Measurements from ENCODE around the gene TRIM27. TPM values are rescaled to one million over a fixed set of nuclear protein-coding genes. Genes with fewer than 3 reads are reported as not detected.
"Not testable (repeated sequence)": the region's sequence is repeated elsewhere in the genome, so short reads cannot be mapped to it uniquely, and the experiment has no call there.

Gene TRIM27
- total and polyA plus RNA-seq, 10 donors: 45.2 to 92.0 (median 64.3) TPM

- intact Hi-C loops (cut with DNase I; ENCODE audit: low total_unique reads): no loop called here
- DNase-seq: no peak
Observed at GRCh38 chr6:28953585-28954258, 29.9 kb upstream of the TRIM27 start.

GRCh38 chr6:28953039-28953584, 29.3 kb upstream of the TRIM27 start:
- peak overlapping the region in 4 of 8 donors; percentile 2 to 59 (median 24) for H3K4me3 ChIP-seq
- TF ChIP-seq POLR2A (IDR thresholded peaks at IDR 0.05): no peak
- TF ChIP-seq POLR2AphosphoS5 (IDR thresholded peaks at IDR 0.05): no peak
- no peak for TF ChIP-seq CTCF (IDR thresholded peaks at IDR 0.05 in 8 of 11, conservative IDR thresholded peaks at IDR 0.05 in 3 of 11)
- 19 to 29% (median 20%) methylated on average over 13 of the region's 13 CpGs for WGBS, 5 donors
- no peaks in the 10 kb centered on the region for H3K36me3 ChIP-seq
- H3K27ac ChIP-seq: no peak overlapping the region
- H3K27me3 ChIP-seq (replicated peaks in 1 of 7): peaks cover 0 to 48% (median 15%) of the 10 kb centered on the region in 7 donors
- intact Hi-C loops (cut with DNase I; ENCODE audit: low total_unique reads): no loop called here
- peaks cover 0 to 15% (median 11%) of the 10 kb centered on the region in 6 donors for H3K4me1 ChIP-seq
- no peak for DNase-seq
- no peaks in the 10 kb centered on the region for H3K9me3 ChIP-seq

More at GRCh38 chr6:28953585-28954258, 29.9 kb upstream of the TRIM27 start:
- H3K4me3 ChIP-seq: peak overlapping the region in 4 of 8 donors; percentile 2 to 59 (median 24)
- no peaks in the 10 kb centered on the region for H3K36me3 ChIP-seq
- peaks cover 0 to 49% (median 15%) of the 10 kb centered on the region in 7 donors for H3K27me3 ChIP-seq (replicated peaks in 1 of 7)
- WGBS, 5 donors: 4 to 10% (median 8%) methylated on average over 22 of the region's 22 CpGs
- TF ChIP-seq POLR2A (IDR thresholded peaks at IDR 0.05) (no peak), POLR2AphosphoS5 (IDR thresholded peaks at IDR 0.05) (no peak), CTCF (IDR thresholded peaks at IDR 0.05 in 8 of 11, conservative IDR thresholded peaks at IDR 0.05 in 3 of 11) (no peak)
- H3K4me1 ChIP-seq: peaks cover 0 to 15% (median 11%) of the 10 kb centered on the region in 6 donors
- no peak overlapping the region for H3K27ac ChIP-seq
- no peaks in the 10 kb centered on the region for H3K9me3 ChIP-seq

- intact Hi-C loops (cut with DNase I; ENCODE audit: low total_unique reads): loop anchor here (5.0 kb wide), 1 partner anchor 33 kb away; no protein-coding TSS in a partner anchor
- H3K36me3 ChIP-seq, H3K4me3 ChIP-seq, DNase-seq, H3K27ac ChIP-seq, H3K9me3 ChIP-seq: not testable (repeated sequence)
- 89 to 98% (median 97%) methylated on average over 6 to 41 of the region's 41 CpGs for WGBS, 5 donors
- peaks cover 0 to 18% (median 10%) of the 10 kb centered on the region in 7 donors for H3K27me3 ChIP-seq (replicated peaks in 1 of 7)
- peaks cover 0 to 24% (median 12%) of the 10 kb centered on the region in 6 donors for H3K4me1 ChIP-seq
Observed at GRCh38 chr6:28949656-28950195, 25.9 kb upstream of the TRIM27 start.

GRCh38 chr6:28948782-28949486, 25.1 kb upstream of the TRIM27 start:
- no peaks in the 10 kb centered on the region for H3K36me3 ChIP-seq
- H3K27ac ChIP-seq: no peak overlapping the region
- TF ChIP-seq POLR2A (IDR thresholded peaks at IDR 0.05): no peak
- TF ChIP-seq POLR2AphosphoS5 (IDR thresholded peaks at IDR 0.05): no peak
- no peak for TF ChIP-seq CTCF (IDR thresholded peaks at IDR 0.05 in 8 of 11, conservative IDR thresholded peaks at IDR 0.05 in 3 of 11)
- H3K27me3 ChIP-seq (replicated peaks in 1 of 7): peaks cover 0 to 10% (median 2%) of the 10 kb centered on the region in 7 donors
- H3K4me1 ChIP-seq: peaks cover 0 to 26% (median 13%) of the 10 kb centered on the region in 6 donors
- H3K4me3 ChIP-seq: no peak overlapping the region
- no peak for DNase-seq
- intact Hi-C loops (cut with DNase I; ENCODE audit: low total_unique reads): loop anchor here (5.0 kb wide), 1 partner anchor 33 kb away; no protein-coding TSS in a partner anchor
- 85 to 91% (median 87%) methylated on average over 23 of the region's 23 CpGs for WGBS, 5 donors
- no peaks in the 10 kb centered on the region for H3K9me3 ChIP-seq
